AG10803 (cell line): ENCODE measurements around the gene ORC5.

ENCODE experiments used
- DNase-seq: peaks from one replicate; pipeline ENCODE4 v3.0.0; 2010; ENCODE audit warnings: low read depth
- H3K4me3 ChIP-seq: 2 replicates; pipeline ENCODE4 v1.5.1; 2011; ENCODE audit warnings: mild to moderate bottlenecking, low read length, control low read depth
- TF ChIP-seq, protein P1 (sequence below): conservative IDR thresholded peaks from 2 replicates; pipeline ENCODE4 v1.5.1; 2011; ENCODE audit warnings: mild to moderate bottlenecking, low read length, control low read depth, inconsistent platforms

Gene ORC5

DNA sequence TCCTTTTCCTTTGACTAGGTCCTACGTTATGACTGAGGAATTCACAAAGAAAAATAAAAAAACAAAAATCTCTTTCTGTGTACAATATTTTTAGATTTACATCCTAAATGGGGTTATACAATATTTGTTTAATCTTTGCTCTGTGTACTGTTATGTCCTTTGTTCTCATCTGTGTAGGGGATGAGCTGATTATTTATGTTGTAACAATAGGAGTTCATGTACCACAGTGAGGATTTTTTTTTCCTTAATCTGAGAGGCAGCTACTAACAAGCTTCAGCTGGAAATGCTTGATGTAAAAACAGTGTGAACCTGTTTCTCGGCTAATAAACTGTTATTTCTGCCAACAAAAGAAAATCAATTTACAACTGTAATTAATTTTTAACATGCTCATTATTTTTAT is 58.0 kb downstream of the ORC5 start:
- TF ChIP-seq, protein P1, sequence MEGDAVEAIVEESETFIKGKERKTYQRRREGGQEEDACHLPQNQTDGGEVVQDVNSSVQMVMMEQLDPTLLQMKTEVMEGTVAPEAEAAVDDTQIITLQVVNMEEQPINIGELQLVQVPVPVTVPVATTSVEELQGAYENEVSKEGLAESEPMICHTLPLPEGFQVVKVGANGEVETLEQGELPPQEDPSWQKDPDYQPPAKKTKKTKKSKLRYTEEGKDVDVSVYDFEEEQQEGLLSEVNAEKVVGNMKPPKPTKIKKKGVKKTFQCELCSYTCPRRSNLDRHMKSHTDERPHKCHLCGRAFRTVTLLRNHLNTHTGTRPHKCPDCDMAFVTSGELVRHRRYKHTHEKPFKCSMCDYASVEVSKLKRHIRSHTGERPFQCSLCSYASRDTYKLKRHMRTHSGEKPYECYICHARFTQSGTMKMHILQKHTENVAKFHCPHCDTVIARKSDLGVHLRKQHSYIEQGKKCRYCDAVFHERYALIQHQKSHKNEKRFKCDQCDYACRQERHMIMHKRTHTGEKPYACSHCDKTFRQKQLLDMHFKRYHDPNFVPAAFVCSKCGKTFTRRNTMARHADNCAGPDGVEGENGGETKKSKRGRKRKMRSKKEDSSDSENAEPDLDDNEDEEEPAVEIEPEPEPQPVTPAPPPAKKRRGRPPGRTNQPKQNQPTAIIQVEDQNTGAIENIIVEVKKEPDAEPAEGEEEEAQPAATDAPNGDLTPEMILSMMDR, result no peak
- DNase-seq, result no peak
- no peak overlapping the region for H3K4me3 ChIP-seq

DNA sequence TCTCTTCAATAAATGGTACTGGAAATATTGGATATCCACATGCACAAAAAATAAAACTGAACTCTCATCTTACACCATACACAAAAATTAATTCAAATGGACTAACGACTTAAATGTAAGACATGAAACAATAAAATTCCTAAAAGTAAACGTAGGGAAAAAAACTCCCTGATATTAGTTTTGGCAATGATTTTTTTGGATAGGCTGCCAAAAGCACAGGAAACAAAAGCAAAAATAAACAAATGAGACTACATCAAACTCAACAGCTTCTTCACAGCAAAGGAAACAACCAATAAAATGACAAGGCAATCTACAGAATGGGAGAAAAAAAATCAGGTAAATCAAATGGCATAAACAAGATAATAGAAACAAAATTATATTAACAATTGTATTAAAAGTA is 65.7 kb downstream of the ORC5 start:
- no peak overlapping the region for H3K4me3 ChIP-seq
- DNase-seq, result no peak
- TF ChIP-seq, protein P1, result no peak

DNA sequence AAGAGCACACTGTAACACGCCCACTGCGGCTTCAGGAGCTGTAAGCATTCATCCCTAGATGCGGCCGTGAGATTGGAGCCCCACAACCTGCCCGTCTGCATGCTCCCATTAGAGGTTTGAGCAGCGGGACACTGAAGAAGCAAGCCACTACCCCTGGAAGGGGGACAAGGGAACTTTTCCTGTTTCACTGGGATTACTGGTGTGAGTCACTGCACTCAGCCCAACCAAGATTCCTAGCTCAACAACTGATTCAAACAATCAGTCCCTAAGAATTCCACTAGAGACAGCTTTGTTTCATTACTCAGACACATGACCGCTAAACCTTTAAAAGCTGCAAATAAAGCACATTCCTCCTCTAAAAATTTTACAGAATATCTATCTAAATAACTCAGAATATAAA is 69.8 kb downstream of the ORC5 start:
- TF ChIP-seq, protein P1, result peak; percentile 8; the same call in 1 of the 2 replicates
- H3K4me3 ChIP-seq, result no peak overlapping the region
- peak; percentile 68 for DNase-seq

DNA sequence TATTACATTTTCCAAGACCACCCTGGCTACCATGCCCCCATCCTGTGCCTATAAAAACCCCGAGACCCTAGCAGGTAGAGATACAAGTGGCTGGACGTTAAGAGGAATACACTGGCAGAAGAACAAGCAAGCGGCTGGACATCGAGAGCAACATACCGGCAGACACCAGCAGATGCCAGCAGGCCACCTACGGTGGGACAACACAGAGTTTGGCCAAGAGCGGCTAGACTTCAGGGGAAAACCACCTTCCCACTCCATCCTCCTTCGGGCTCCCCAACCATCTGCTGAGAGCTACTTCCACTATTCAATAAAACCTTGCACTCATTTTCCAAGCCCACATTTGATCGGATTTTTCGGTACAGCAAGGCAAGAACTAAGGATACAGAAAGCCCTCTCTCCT is 70.3 kb downstream of the ORC5 start:
- TF ChIP-seq, protein P1, result no peak
- H3K4me3 ChIP-seq, result no peak overlapping the region
- no peak for DNase-seq

DNA sequence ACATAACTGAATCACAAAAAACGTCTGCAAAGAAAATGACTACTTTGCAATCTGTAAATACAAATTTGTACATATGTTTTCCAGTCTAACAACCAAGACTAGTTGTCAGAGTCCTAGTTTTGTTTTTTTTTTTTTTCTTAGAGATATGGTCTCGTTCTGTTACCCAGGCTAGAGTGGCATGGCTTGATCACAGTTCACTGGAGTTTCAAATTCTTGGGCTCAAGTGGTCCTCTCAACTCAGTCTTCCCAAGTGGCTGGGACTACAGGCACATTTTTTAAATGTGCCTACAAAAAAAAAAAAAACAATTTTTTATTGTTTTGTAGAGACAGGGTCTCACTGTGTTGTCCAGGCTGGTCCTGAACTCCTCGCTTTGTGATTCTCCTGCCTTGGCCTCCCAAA is 70.8 kb downstream of the ORC5 start:
- no peak for DNase-seq
- TF ChIP-seq, protein P1, result no peak
- no peak overlapping the region for H3K4me3 ChIP-seq

DNA sequence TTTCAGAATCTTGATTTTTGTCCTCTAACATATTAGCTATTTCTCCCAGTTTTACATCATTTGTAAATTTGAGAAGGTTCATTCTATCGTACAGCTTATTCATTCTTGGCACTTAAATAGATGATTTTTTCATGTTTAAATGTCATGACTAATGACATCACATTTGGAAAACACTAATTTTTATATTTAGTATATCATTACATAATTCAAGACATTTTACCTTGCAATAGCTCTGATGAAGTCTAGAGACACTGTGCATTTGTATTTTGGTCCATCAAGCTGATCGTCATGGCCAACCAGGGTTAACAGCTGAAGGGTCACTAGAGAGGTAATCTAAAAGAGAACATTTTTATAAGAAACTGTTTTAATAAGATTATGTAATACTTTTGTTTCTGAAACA is 71.3 kb downstream of the ORC5 start:
- TF ChIP-seq, protein P1, result no peak
- DNase-seq, result no peak
- no peak overlapping the region for H3K4me3 ChIP-seq

DNA sequence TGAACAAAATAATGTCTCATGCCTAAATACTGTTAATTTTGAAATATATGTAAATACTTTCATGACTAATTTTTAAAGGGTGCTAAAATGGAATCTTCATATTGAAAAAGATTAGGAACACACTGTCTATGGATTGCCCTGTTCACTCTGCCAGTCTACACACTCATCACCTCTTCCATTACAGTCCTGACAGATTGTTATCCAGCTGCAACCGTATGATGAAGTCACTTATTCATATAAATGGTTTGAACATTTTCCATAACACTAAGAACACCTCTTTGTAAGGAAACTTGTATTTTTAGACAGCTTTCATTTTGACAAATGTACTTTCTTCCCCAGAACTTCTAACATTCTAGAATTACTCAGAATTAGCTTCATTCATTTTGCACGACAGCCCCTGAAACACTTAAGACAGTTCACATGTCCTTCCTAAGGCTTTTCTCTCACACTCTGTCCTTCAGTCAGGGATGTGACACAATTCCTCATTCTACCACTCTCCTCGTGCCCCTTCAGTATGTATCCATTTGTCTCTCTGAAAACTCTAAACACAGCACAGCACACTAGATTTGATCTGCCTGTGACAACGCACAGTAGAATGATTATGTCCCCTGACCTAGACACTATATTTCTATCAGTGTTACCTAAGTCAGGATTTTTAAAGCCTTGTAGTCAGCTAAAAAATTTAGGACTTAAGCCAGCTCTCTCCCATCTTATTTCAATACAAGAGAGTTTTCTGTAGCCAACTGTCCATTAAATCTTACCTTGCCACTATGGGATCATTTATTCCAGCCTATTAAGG is 71.9 kb downstream of the ORC5 start:
- H3K4me3 ChIP-seq, result no peak overlapping the region
- DNase-seq, result no peak
- TF ChIP-seq, protein P1, result no peak
